ENCODE measurements around the gene TCAIM. TPM values are rescaled to one million over a fixed set of nuclear protein-coding genes. Genes with fewer than 3 reads are reported as not detected.

TCAIM gene
- total RNA-seq, 2 experiments from 2014 or later: 2.9 to 4.2 TPM

DNA sequence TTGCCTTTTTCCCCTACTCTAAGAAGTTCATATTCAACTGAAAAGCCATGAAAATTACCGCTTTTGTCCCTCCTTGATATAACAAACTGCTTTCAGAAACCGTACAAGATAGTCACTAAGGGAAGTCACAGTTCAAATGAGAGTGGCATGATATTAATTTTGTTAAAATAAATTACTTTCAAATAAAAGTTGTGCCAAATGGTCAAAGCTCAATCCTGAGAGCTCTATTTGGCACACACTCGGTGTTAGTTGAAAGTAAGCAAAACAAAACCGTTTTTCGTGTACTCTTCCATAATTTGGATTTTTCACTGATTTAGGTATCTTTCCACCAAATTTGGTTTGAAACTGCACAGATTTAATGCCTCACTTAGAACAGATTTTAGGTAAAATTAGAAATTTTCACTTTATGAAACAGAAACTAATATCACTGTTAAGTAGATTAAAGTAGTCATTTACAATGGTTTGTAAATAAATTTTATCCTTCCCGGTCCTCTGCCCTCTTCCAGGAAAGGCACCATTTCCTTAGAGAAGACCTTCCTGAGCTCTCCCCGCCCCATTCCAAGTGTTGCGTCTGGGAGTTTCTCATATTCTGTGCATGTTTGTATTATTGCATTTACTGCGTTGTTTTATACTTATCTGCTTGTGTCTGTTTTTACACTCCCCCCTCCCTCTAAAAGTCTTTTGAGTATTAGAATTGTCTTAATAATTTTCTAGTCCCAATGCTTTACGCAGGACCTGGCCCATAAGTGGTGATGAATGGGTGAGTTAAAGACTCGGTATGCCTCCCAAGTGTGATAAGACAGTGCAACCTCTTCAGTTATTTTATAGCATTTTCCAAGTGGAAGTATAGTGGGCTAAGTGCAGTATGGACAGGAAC, 853 bp downstream of the TCAIM start:
- peak overlapping the region; percentile 95 for H3K27ac Mint-ChIP-seq
- no peaks in the 10 kb centered on the region for H3K9me3 Mint-ChIP-seq
- H3K4me3 Mint-ChIP-seq: peak overlapping the region; percentile 93
- H3K36me3 ChIP-seq (ENCODE audit: insufficient read depth, low read length): no peaks in the 10 kb centered on the region
- ChIA-PET POLR2A (interaction anchor here (0.6 to 2.4 kb wide), 8 partner anchors 100 to 1350 kb away, joined by 3 to 42 read pairs (median 8); partner anchors contain the start of genes KIAA1143, KIF15, SACM1L and TMEM42), CTCF (interaction anchor here (0.9 to 1.3 kb wide), 2 partner anchors 16 to 172 kb away, joined by 3 read pairs; no protein-coding TSS in a partner anchor)
- peaks cover 32% of the 10 kb centered on the region for H3K4me1 Mint-ChIP-seq (ENCODE audit: low read depth)
- ATAC-seq (ENCODE audit: poor library complexity): no peak
- H3K27ac ChIP-seq (ENCODE audit: low read depth in 1 of 2, low read length in 2 of 2): peak overlapping the region; percentile 91 to 92
- TF ChIP-seq, protein P1, sequence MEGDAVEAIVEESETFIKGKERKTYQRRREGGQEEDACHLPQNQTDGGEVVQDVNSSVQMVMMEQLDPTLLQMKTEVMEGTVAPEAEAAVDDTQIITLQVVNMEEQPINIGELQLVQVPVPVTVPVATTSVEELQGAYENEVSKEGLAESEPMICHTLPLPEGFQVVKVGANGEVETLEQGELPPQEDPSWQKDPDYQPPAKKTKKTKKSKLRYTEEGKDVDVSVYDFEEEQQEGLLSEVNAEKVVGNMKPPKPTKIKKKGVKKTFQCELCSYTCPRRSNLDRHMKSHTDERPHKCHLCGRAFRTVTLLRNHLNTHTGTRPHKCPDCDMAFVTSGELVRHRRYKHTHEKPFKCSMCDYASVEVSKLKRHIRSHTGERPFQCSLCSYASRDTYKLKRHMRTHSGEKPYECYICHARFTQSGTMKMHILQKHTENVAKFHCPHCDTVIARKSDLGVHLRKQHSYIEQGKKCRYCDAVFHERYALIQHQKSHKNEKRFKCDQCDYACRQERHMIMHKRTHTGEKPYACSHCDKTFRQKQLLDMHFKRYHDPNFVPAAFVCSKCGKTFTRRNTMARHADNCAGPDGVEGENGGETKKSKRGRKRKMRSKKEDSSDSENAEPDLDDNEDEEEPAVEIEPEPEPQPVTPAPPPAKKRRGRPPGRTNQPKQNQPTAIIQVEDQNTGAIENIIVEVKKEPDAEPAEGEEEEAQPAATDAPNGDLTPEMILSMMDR (IDR thresholded peaks at IDR 0.05): no peak
- H3K4me3 ChIP-seq (ENCODE audit: low read length): peak overlapping the region; percentile 69
- H3K27me3 Mint-ChIP-seq: peaks cover 2% of the 10 kb centered on the region
- intact Hi-C loops (cut with DNase I, micrococcal nuclease): loop anchor here (2.0 to 10.0 kb wide), 8 partner anchors 135 to 717 kb away; partner anchors contain the start of genes ZNF445 (in 2 of the 2), ABHD5 (in 1 of the 2), ANO10 (in 1 of the 2) and EXOSC7 (in 1 of the 2)
- H3K4me1 ChIP-seq (ENCODE audit: insufficient read depth, low read length): peaks cover 17% of the 10 kb centered on the region
- H3K27me3 ChIP-seq (ENCODE audit: control insufficient read depth in 1 of 2, insufficient read depth in 2 of 2, low read length in 2 of 2): no peaks in the 10 kb centered on the region
- DNase-seq: no peak
- H3K9me3 ChIP-seq (ENCODE audit: control insufficient read depth in 1 of 2, insufficient read depth in 1 of 2, low read length in 2 of 2): no peaks in the 10 kb centered on the region
- H3K36me3 Mint-ChIP-seq (ENCODE audit: low read depth): peaks cover 15% of the 10 kb centered on the region

DNA sequence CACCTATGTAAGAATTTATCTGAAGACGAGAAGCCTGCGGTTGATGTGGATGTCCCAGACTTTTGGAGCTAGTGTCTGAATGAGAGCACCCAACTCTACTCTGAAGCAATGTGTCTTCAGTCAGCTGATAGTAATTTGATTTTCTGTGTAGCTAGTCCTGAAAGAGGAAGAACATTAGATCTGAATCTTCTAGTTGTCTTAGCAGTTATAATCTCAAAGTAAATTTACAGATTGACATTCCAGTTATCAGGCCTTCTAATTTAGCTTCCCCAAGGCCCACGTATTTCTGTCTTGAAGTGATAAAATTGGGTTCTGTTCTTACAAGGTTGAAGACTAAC, 1.5 kb downstream of the TCAIM start:
- POLR2A ChIA-PET: interaction anchor here (0.9 kb wide), 1 partner anchor 215 kb away, joined by 3 read pairs; the partner anchor contains the start of gene ZKSCAN7
- H3K9me3 Mint-ChIP-seq: no peaks in the 10 kb centered on the region
- no peaks in the 10 kb centered on the region for H3K27me3 Mint-ChIP-seq
- TF ChIP-seq, protein P1 (IDR thresholded peaks at IDR 0.05): no peak
- peak overlapping the region; percentile 77 for H3K4me3 Mint-ChIP-seq
- Histone ChIP-seq H3K27ac (ENCODE audit: low read depth in 1 of 2, low read length in 2 of 2) (no peak overlapping the region), H3K4me3 (ENCODE audit: low read length) (no peak overlapping the region), H3K4me1 (ENCODE audit: insufficient read depth, low read length) (peaks cover 17% of the 10 kb centered on the region), H3K27me3 (ENCODE audit: control insufficient read depth in 1 of 2, insufficient read depth in 2 of 2, low read length in 2 of 2) (no peaks in the 10 kb centered on the region), H3K36me3 (ENCODE audit: insufficient read depth, low read length) (no peaks in the 10 kb centered on the region), H3K9me3 (ENCODE audit: control insufficient read depth in 1 of 2, insufficient read depth in 1 of 2, low read length in 2 of 2) (no peaks in the 10 kb centered on the region)
- peaks cover 32% of the 10 kb centered on the region for H3K4me1 Mint-ChIP-seq (ENCODE audit: low read depth)
- intact Hi-C loops (cut with DNase I, micrococcal nuclease): no loop called here
- no peak for ATAC-seq (ENCODE audit: poor library complexity)
- DNase-seq: no peak
- CTCF ChIA-PET: no interaction called here
- peaks cover 15% of the 10 kb centered on the region for H3K36me3 Mint-ChIP-seq (ENCODE audit: low read depth)
- peak overlapping the region; percentile 95 for H3K27ac Mint-ChIP-seq

DNA sequence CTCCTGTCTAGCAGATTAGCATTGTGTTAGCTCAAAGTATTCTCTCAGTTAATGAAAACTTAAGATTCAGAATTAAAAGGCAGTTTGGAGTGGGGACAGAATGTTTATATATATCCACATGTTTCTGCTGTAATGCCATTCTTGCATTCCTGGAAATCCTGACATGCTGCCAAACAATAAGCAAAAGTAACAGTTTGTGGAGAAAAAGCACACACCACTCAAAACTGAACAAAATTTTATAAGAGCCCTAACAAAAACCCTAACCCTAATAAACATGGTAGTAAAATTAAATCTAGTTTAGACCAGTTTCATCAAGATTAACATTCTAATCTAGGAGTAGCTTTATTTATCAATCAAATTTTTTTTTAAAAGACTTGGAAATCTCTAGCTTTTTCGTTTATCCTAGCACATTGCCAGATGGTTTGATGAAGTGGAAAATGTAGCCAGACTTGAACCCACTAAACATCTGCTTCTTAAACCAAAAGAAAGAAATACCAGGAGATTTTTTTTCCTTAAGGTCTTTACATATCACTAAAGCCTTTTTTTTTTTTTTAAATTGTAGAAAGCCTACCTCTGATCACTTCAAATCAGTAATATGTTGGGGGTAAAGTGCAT, 3.7 kb downstream of the TCAIM start:
- POLR2A ChIA-PET: no interaction called here
- no peak overlapping the region for H3K4me3 Mint-ChIP-seq
- no peak overlapping the region for H3K27ac Mint-ChIP-seq
- ATAC-seq (ENCODE audit: poor library complexity): no peak
- Histone ChIP-seq H3K4me3 (ENCODE audit: low read length) (no peak overlapping the region), H3K4me1 (ENCODE audit: insufficient read depth, low read length) (peaks cover 17% of the 10 kb centered on the region), H3K36me3 (ENCODE audit: insufficient read depth, low read length) (no peaks in the 10 kb centered on the region), H3K27me3 (ENCODE audit: control insufficient read depth in 1 of 2, insufficient read depth in 2 of 2, low read length in 2 of 2) (no peaks in the 10 kb centered on the region), H3K27ac (ENCODE audit: low read depth in 1 of 2, low read length in 2 of 2) (no peak overlapping the region), H3K9me3 (ENCODE audit: control insufficient read depth in 1 of 2, insufficient read depth in 1 of 2, low read length in 2 of 2) (no peaks in the 10 kb centered on the region)
- no peak for DNase-seq
- H3K36me3 Mint-ChIP-seq (ENCODE audit: low read depth): peaks cover 15% of the 10 kb centered on the region
- H3K27me3 Mint-ChIP-seq: no peaks in the 10 kb centered on the region
- intact Hi-C loops (cut with DNase I, micrococcal nuclease): no loop called here
- CTCF ChIA-PET: no interaction called here
- no peaks in the 10 kb centered on the region for H3K9me3 Mint-ChIP-seq
- H3K4me1 Mint-ChIP-seq (ENCODE audit: low read depth): peaks cover 31% of the 10 kb centered on the region
- TF ChIP-seq, protein P1 (IDR thresholded peaks at IDR 0.05): no peak

Measured in CD4-positive, alpha-beta T cell (primary cell).